Measurements from ENCODE around the gene MECR. TPM values are rescaled to one million over a fixed set of nuclear protein-coding genes. Genes with fewer than 3 reads are reported as not detected.

The MECR gene
- total RNA-seq, 1 experiment from 2014 or later = 42.9 TPM

DNA sequence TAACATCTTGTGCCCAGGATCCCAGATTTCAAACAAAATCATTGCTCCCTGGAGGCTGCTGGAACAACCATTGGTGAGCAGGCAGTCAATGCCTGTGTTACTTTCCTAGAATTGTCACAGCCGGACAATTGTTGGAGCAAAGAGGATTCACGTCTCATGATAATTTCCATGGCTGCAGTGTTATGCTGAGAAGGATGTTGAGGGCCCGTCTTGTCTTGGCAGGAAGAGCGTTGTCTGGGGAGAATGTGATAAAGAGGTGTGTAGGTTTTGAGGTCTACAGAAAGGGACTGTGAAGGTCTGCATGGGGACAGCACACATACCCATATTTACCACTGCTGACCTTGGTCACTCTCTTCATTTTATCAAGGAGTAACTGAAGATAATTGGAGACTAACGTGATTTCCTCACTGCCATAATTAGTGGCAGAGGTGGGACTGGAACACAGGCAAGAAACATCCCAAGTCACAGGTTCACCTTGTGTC, 6.3 kb downstream of the MECR start:
- no peaks in the 10 kb centered on the region for H4K20me1 ChIP-seq (ENCODE audit: insufficient read depth)
- no peak overlapping the region for H3K27ac ChIP-seq (ENCODE audit: low read depth, low read length)
- H3K79me2 ChIP-seq (ENCODE audit: insufficient read depth, low read length) = peaks cover 69% of the 10 kb centered on the region
- no peaks in the 10 kb centered on the region for H3K9me2 ChIP-seq (ENCODE audit: insufficient read depth)
- ChIA-PET CTCF (no interaction called here), POLR2A (no interaction called here), RAD21 (ENCODE audit: low non-redundant PET in 1 of 2, low total read pairs in 2 of 2, uncharacterized antibody in 2 of 2, unreplicated experiment in 2 of 2) (no interaction called here)
- no peak overlapping the region for H3K4me3 ChIP-seq (replicated peaks in 1 of 2; ENCODE audit: low read depth in 1 of 2, low read length in 2 of 2)
- ATAC-seq (no peak), DNase-seq (ENCODE audit: low read depth, low spot score) (no peak)
- BruUV-seq (replicated peaks) = no TSS peak
- no peak overlapping the region for H2AFZ ChIP-seq (ENCODE audit: low read depth, low read length, poor library complexity, severe bottlenecking)
- no peaks in the 10 kb centered on the region for H3K27me3 ChIP-seq (ENCODE audit: insufficient read depth, low read length)
- H3K4me1 ChIP-seq (ENCODE audit: control insufficient read depth in 1 of 2, insufficient read depth in 2 of 2, low read length in 2 of 2) = peaks cover 2 to 8% of the 10 kb centered on the region in 2 experiments; a peak in 3 of 4 replicates
- H3K36me3 ChIP-seq (ENCODE audit: control insufficient read depth in 1 of 2, insufficient read depth in 2 of 2, low read length in 2 of 2) = peaks cover 0 to 16% of the 10 kb centered on the region in 2 experiments; a peak in 1 of 4 replicates
- H3K4me2 ChIP-seq (ENCODE audit: low read length) = no peak overlapping the region
- intact Hi-C loops (cut with micrococcal nuclease) = no loop called here
- TF ChIP-seq JUND (IDR thresholded peaks at IDR 0.05) (no peak), SP1 (IDR thresholded peaks at IDR 0.05; ENCODE audit: low read depth) (no peak), CEBPB (IDR thresholded peaks at IDR 0.05; ENCODE audit: low read depth) (no peak), FOSL1 (IDR thresholded peaks at IDR 0.05; ENCODE audit: low read depth) (no peak), SIN3A (IDR thresholded peaks at IDR 0.05; ENCODE audit: low read depth) (no peak), EZH2phosphoT487 (IDR thresholded peaks at IDR 0.05; ENCODE audit: borderline replicate concordance) (no peak), EGR1 (IDR thresholded peaks at IDR 0.05; ENCODE audit: low read depth) (no peak), RAD21 (IDR thresholded peaks at IDR 0.05; ENCODE audit: low read depth) (no peak), ZFX (IDR thresholded peaks at IDR 0.05) (no peak), POLR2AphosphoS5 (IDR thresholded peaks at IDR 0.05; ENCODE audit: low read depth, low read length) (no peak), EZH2 (IDR thresholded peaks at IDR 0.05) (no peak), POLR2A (IDR thresholded peaks at IDR 0.05; ENCODE audit: borderline replicate concordance, extremely low read depth, insufficient read depth, insufficient read length) (no peak), CBX3 (IDR thresholded peaks at IDR 0.05; ENCODE audit: low read depth) (no peak)
- TF ChIP-seq, protein P1, sequence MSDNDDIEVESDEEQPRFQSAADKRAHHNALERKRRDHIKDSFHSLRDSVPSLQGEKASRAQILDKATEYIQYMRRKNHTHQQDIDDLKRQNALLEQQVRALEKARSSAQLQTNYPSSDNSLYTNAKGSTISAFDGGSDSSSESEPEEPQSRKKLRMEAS (IDR thresholded peaks at IDR 0.05) = no peak
- TF ChIP-seq, protein P2, sequence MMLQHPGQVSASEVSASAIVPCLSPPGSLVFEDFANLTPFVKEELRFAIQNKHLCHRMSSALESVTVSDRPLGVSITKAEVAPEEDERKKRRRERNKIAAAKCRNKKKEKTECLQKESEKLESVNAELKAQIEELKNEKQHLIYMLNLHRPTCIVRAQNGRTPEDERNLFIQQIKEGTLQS (IDR thresholded peaks at IDR 0.05) = no peak
- TF ChIP-seq, protein P3, sequence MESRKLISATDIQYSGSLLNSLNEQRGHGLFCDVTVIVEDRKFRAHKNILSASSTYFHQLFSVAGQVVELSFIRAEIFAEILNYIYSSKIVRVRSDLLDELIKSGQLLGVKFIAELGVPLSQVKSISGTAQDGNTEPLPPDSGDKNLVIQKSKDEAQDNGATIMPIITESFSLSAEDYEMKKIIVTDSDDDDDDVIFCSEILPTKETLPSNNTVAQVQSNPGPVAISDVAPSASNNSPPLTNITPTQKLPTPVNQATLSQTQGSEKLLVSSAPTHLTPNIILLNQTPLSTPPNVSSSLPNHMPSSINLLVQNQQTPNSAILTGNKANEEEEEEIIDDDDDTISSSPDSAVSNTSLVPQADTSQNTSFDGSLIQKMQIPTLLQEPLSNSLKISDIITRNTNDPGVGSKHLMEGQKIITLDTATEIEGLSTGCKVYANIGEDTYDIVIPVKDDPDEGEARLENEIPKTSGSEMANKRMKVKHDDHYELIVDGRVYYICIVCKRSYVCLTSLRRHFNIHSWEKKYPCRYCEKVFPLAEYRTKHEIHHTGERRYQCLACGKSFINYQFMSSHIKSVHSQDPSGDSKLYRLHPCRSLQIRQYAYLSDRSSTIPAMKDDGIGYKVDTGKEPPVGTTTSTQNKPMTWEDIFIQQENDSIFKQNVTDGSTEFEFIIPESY (IDR thresholded peaks at IDR 0.05; ENCODE audit: extremely low read depth, insufficient replicate concordance, low read length) = no peak
- TF ChIP-seq, protein P4, sequence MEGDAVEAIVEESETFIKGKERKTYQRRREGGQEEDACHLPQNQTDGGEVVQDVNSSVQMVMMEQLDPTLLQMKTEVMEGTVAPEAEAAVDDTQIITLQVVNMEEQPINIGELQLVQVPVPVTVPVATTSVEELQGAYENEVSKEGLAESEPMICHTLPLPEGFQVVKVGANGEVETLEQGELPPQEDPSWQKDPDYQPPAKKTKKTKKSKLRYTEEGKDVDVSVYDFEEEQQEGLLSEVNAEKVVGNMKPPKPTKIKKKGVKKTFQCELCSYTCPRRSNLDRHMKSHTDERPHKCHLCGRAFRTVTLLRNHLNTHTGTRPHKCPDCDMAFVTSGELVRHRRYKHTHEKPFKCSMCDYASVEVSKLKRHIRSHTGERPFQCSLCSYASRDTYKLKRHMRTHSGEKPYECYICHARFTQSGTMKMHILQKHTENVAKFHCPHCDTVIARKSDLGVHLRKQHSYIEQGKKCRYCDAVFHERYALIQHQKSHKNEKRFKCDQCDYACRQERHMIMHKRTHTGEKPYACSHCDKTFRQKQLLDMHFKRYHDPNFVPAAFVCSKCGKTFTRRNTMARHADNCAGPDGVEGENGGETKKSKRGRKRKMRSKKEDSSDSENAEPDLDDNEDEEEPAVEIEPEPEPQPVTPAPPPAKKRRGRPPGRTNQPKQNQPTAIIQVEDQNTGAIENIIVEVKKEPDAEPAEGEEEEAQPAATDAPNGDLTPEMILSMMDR (IDR thresholded peaks at IDR 0.05 in 2 of 3, conservative IDR thresholded peaks at IDR 0.05 in 1 of 3; ENCODE audit: borderline replicate concordance in 1 of 3, insufficient read depth in 1 of 3, low read depth in 2 of 3, low read length in 2 of 3) = no peak
- H3K9me3 ChIP-seq (ENCODE audit: control insufficient read depth in 1 of 2, insufficient read depth in 1 of 2, low read depth in 1 of 2, low read length in 2 of 2) = no peaks in the 10 kb centered on the region
- no peak overlapping the region for H3K9ac ChIP-seq (ENCODE audit: low read length)
